ENCODE results near the gene C19orf73. TPM values are rescaled to one million over a fixed set of nuclear protein-coding genes. Genes with fewer than 3 reads are reported as not detected.

The C19orf73 gene
- total and polyA plus RNA-seq, 9 of the 15 experiments (the other 6 are each of a cell fraction or from before 2014, with no cell fraction given) = 0.08 to 7.4 (median 1.4) TPM

- TF ChIP-seq, protein P1, sequence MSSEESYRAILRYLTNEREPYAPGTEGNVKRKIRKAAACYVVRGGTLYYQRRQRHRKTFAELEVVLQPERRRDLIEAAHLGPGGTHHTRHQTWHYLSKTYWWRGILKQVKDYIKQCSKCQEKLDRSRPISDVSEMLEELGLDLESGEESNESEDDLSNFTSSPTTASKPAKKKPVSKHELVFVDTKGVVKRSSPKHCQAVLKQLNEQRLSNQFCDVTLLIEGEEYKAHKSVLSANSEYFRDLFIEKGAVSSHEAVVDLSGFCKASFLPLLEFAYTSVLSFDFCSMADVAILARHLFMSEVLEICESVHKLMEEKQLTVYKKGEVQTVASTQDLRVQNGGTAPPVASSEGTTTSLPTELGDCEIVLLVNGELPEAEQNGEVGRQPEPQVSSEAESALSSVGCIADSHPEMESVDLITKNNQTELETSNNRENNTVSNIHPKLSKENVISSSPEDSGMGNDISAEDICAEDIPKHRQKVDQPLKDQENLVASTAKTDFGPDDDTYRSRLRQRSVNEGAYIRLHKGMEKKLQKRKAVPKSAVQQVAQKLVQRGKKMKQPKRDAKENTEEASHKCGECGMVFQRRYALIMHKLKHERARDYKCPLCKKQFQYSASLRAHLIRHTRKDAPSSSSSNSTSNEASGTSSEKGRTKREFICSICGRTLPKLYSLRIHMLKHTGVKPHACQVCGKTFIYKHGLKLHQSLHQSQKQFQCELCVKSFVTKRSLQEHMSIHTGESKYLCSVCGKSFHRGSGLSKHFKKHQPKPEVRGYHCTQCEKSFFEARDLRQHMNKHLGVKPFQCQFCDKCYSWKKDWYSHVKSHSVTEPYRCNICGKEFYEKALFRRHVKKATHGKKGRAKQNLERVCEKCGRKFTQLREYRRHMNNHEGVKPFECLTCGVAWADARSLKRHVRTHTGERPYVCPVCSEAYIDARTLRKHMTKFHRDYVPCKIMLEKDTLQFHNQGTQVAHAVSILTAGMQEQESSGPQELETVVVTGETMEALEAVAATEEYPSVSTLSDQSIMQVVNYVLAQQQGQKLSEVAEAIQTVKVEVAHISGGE (CRISPR knock-in tag; IDR thresholded peaks at IDR 0.05) = peak in 1 of 3 experiments; percentile 32; a peak in 2 of 6 replicates
- TF ChIP-seq, protein P2, sequence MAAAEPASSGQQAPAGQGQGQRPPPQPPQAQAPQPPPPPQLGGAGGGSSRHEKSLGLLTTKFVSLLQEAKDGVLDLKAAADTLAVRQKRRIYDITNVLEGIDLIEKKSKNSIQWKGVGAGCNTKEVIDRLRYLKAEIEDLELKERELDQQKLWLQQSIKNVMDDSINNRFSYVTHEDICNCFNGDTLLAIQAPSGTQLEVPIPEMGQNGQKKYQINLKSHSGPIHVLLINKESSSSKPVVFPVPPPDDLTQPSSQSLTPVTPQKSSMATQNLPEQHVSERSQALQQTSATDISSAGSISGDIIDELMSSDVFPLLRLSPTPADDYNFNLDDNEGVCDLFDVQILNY (CRISPR knock-in tag; IDR thresholded peaks at IDR 0.05) = peak; percentile 59; the same call in 1 of the 2 replicates
- TF ChIP-seq SREBF1 (IDR thresholded peaks at IDR 0.05; ENCODE audit: borderline replicate concordance, low read depth, low read length) (peak; percentile 96), NR3C1 (CRISPR knock-in tag; IDR thresholded peaks at IDR 0.05) (no peak), ZBTB40 (IDR thresholded peaks at IDR 0.05) (peak; percentile 41; the same call in 1 of the 2 replicates), ZBTB40 (CRISPR knock-in tag; IDR thresholded peaks at IDR 0.05) (no peak), MYNN (IDR thresholded peaks at IDR 0.05) (no peak), MYNN (CRISPR knock-in tag; IDR thresholded peaks at IDR 0.05) (no peak), HOXB6 (CRISPR knock-in tag; IDR thresholded peaks at IDR 0.05; ENCODE audit: borderline replicate concordance) (no peak), NCOA1 (IDR thresholded peaks at IDR 0.05; ENCODE audit: low read depth) (0 out of 2 replicates have a peak, but pooled peaks have one; percentile 4), SMARCA5 (IDR thresholded peaks at IDR 0.05) (no peak)
- TF ChIP-seq, protein P3, sequence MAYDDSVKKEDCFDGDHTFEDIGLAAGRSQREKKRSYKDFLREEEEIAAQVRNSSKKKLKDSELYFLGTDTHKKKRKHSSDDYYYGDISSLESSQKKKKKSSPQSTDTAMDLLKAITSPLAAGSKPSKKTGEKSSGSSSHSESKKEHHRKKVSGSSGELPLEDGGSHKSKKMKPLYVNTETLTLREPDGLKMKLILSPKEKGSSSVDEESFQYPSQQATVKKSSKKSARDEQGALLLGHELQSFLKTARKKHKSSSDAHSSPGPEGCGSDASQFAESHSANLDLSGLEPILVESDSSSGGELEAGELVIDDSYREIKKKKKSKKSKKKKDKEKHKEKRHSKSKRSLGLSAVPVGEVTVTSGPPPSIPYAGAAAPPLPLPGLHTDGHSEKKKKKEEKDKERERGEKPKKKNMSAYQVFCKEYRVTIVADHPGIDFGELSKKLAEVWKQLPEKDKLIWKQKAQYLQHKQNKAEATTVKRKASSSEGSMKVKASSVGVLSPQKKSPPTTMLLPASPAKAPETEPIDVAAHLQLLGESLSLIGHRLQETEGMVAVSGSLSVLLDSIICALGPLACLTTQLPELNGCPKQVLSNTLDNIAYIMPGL (CRISPR knock-in tag; IDR thresholded peaks at IDR 0.05) = 0 out of 2 replicates have a peak, but pooled peaks have one; percentile 4
These were observed 30.7 kb upstream of the C19orf73 start (continued) for GRCh38 chr19:49149652-49150105.

All from K562 (cell line).